GM12872 (cell line): ENCODE measurements around the gene NUDT6.

ENCODE experiments used
- TF ChIP-seq, protein P1 (sequence below): IDR thresholded peaks from 3 replicates; pipeline ENCODE4 v1.5.1; 2011; ENCODE audit warnings: low read depth, mild to moderate bottlenecking, low read length, moderate library complexity; ENCODE audit not compliant: insufficient read depth

NUDT6 gene

GRCh38 chr4:122959441-122959840 is 37.0 kb upstream of the NUDT6 start:
- TF ChIP-seq, protein P1, sequence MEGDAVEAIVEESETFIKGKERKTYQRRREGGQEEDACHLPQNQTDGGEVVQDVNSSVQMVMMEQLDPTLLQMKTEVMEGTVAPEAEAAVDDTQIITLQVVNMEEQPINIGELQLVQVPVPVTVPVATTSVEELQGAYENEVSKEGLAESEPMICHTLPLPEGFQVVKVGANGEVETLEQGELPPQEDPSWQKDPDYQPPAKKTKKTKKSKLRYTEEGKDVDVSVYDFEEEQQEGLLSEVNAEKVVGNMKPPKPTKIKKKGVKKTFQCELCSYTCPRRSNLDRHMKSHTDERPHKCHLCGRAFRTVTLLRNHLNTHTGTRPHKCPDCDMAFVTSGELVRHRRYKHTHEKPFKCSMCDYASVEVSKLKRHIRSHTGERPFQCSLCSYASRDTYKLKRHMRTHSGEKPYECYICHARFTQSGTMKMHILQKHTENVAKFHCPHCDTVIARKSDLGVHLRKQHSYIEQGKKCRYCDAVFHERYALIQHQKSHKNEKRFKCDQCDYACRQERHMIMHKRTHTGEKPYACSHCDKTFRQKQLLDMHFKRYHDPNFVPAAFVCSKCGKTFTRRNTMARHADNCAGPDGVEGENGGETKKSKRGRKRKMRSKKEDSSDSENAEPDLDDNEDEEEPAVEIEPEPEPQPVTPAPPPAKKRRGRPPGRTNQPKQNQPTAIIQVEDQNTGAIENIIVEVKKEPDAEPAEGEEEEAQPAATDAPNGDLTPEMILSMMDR: no peak

GRCh38 chr4:122958505-122958904 is 36.1 kb upstream of the NUDT6 start:
- TF ChIP-seq, protein P1: no peak

DNA sequence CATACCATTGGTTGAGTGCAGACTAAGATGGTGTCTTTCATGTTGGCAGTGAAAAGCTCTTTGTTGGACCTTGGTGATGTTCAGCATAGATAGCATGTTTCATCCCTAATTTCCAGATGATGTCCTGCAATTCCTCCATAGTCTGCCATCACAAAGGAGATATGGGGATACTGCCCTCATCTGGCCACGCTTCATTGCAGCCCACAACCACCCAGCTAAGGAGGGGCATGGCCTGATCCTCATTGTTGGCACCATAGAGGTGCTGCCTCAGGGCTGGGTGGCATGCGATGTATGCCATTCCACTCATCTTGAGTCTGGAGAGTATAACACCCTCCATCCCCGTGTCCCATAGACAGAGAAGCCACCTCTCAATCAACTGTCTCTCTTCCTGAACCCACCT is 31.5 kb upstream of the NUDT6 start:
- TF ChIP-seq, protein P1: no peak

DNA sequence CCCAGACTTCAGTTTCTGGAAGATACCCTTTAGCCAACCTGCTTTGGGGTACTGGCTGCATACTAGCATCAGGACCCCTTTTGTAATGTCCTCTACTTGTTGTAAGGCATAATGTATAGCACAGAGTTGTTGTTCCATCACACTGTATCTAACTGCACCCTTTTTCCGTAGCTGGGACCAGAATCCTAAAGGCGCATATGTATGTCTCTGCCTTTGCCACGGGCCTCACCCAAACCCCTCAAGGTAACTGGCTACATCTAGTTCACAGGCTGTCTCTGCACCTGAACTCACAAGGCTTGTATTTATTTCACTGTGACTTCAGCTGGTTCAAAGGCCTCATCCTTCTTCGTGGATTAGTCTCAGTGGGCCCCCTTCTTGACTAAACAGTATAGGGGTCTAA is 29.6 kb upstream of the NUDT6 start:
- TF ChIP-seq, protein P1: no peak

DNA sequence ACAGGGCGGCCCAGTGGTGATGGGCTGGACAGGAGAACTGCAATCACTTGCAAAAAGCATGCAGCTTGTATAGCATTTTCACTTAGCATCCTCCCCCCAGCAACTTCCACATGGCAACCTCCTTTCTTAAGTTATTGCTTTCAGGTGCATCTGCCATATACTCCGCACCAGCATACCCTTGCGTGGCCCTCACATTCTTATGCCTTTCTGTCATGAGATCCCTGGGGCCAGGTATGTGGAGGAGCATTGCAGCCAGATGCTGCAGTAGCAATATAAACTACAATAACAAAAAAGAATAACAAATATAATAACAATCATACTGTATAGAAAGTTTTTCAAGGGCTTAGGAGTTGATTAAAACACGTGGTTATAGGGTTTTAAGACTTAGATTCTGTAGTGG is 26.3 kb upstream of the NUDT6 start:
- TF ChIP-seq, protein P1: no peak

DNA sequence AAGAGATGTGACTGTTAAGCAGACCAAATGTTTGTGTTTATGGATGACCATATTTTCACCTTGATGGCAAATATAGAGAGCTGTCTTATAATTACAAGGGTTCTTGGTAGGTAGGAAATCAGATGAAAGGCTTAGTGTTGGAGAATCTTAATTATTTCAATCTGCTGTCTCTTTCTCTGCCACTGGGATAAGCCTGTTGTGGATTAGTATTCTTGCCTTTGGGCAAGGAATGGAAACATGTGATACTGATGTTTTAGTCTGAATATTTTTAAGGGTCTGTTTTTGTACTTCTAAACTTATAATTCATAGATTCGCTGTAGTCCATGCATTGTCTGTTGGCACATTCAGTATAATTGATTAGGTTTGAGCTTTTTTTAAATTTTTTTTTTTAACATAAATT is 23.7 kb upstream of the NUDT6 start:
- TF ChIP-seq, protein P1: no peak

GRCh38 chr4:122932763-122933162 is 10.4 kb upstream of the NUDT6 start:
- TF ChIP-seq, protein P1: no peak

GRCh38 chr4:122930862-122931261 is 8.5 kb upstream of the NUDT6 start:
- TF ChIP-seq, protein P1: no peak
